Spleen (tissue), 11 donors: ENCODE data around the gene LEFTY2. TPM values are rescaled to one million over a fixed set of nuclear protein-coding genes. Genes with fewer than 3 reads are reported as not detected.

Experiments used
- DNase-seq: peaks from one replicate; pipeline ENCODE4 v3.0.0-alpha.2; 2020
- H3K27ac ChIP-seq, 8 donors: fragments of 200-600 bp; sonication (generic) in 7 of 8; 1 replicate in 4 of 8; 2 replicates in 4 of 8; pipeline versions ENCODE4 v1.5.0 to v1.8.0; 2016 to 2021; ENCODE audit warnings: inconsistent platforms in 4 of 8, mild to moderate bottlenecking in 4 of 8, moderate library complexity in 1 of 8
- H3K27me3 ChIP-seq, 7 donors: fragments of 200-600 bp; sonication (generic) in 6 of 7; replicated peaks in 1 of 7; 1 replicate in 4 of 7; 2 replicates in 3 of 7; pipeline versions ENCODE4 v1.5.0 to v1.8.0; 2016 to 2021; ENCODE audit warnings: inconsistent platforms in 3 of 7, mild to moderate bottlenecking in 1 of 7
- H3K36me3 ChIP-seq, 6 donors: fragments of 200-600 bp; sonication (generic) in 5 of 6; 1 replicate in 4 of 6; 2 replicates in 2 of 6; pipeline versions ENCODE4 v1.5.0 to v1.8.0; 2016 to 2021; ENCODE audit warnings: inconsistent platforms in 2 of 6
- H3K4me1 ChIP-seq, 6 donors: fragments of 200-600 bp; sonication (generic) in 5 of 6; 1 replicate in 3 of 6; 2 replicates in 3 of 6; pipeline versions ENCODE4 v1.5.0 to v1.8.0; 2016 to 2021; ENCODE audit warnings: inconsistent platforms in 3 of 6
- H3K4me3 ChIP-seq, 8 donors: fragments of 200-600 bp; sonication (generic) in 7 of 8; 1 replicate in 4 of 8; 2 replicates in 4 of 8; pipeline versions ENCODE4 v1.5.0 to v1.8.0; 2016 to 2021; ENCODE audit warnings: inconsistent platforms in 4 of 8, mild to moderate bottlenecking in 4 of 8, moderate library complexity in 2 of 8
- H3K9me3 ChIP-seq, 8 donors: fragments of 200-600 bp; sonication (generic) in 7 of 8; 1 replicate in 4 of 8; 2 replicates in 4 of 8; pipeline versions ENCODE4 v1.5.0 to v1.8.0; 2016 to 2021; ENCODE audit warnings: inconsistent platforms in 4 of 8
- CTCF ChIP-seq, 11 experiments: fragments of 200-600 bp in 7 of 11; fragments of 450-650 bp in 4 of 11; sonication (generic) in 4 of 11; IDR thresholded peaks in 8 of 11; conservative IDR thresholded peaks in 3 of 11; 1 replicate in 7 of 11; 2 replicates in 4 of 11; pipeline versions ENCODE4 v1.4.0 to v1.8.0; 2016 to 2021; ENCODE audit warnings: antibody characterized with exemption in 11 of 11, inconsistent platforms in 4 of 11, mild to moderate bottlenecking in 1 of 11
- POLR2A ChIP-seq, 3 donors: fragments of 450-650 bp; IDR thresholded peaks; one replicate each; pipeline ENCODE4 v1.5.1; 2017; ENCODE audit warnings: antibody characterized with exemption in 3 of 3, mild to moderate bottlenecking in 1 of 3
- POLR2AphosphoS5 ChIP-seq, 3 donors: sonication (generic); formaldehyde crosslinking; IDR thresholded peaks; one replicate each; pipeline ENCODE4 v1.5.1; 2017; ENCODE audit warnings: antibody characterized with exemption in 3 of 3
- WGBS, 5 donors: extraction: QIAGEN DNeasy Blood & Tissue Kit in 3 of 5; methylation state at CpG; one replicate each; pipeline versions ENCODE4 v1.1.5 to v1.1.7; 2013 to 2018; 5-methylcytosine and 5-hydroxymethylcytosine counted together
- intact Hi-C: fragments of 100-400 bp; cut with DNase I; formaldehyde crosslinking; loops from one replicate; pipeline ENCODE4 v1.15.0; 2023; ENCODE audit warnings: low total_unique reads
- polyA plus RNA-seq, 3 donors: library from polyadenylated mRNA; stranded (reverse); fragments of 200-250 nt; gene quantifications; one replicate each; pipeline ENCODE4 v1.2.1, GENCODE V29; 2013
- total RNA-seq, 7 donors: library from RNA; depleted of rRNA in 3 of 7; stranded (reverse); fragments of >200 nt in 3 of 7; fragmentation: NEBNext Ultra II Directional in 4 of 7; extraction: Animal tissue kit (Norgen Biotek cat#: 25700) in 4 of 7; gene quantifications; one replicate each; pipeline versions ENCODE4 v1.1.0 to v1.2.1, GENCODE V29; 2016 to 2021
- donor health status: healthy with polysubstance abuse.
- donor health status: DM: no; HTN: no; CAD: no; lungs with moderate emphysema.
- donor health status: DM: no; HTN: no; CAD: no.
- donor health status: Bipolar disorder and iron deficiency.
- donor health status: healthy.
- donor health status: DM: no; HTN: no; CAD: no.
- donor health status: DM: yes; HTN: yes; CAD: no.

LEFTY2 gene
- total and polyA plus RNA-seq, 10 donors, result 0.06 to 0.65 (median 0.36) TPM; not detected in 4

GRCh38 chr1:225917101-225917500 is 23.9 kb downstream of the LEFTY2 start:
- H3K4me1 ChIP-seq, result peaks cover 0 to 32% (median 20%) of the 10 kb centered on the region in 6 donors
- no peak overlapping the region for H3K27ac ChIP-seq
- peaks cover 0 to 93% (median 41%) of the 10 kb centered on the region in 6 donors for H3K36me3 ChIP-seq
- no peak for DNase-seq
- intact Hi-C loops, result no loop called here
- WGBS, 5 donors, result 87 to 98% (median 92%) methylated on average over 3 of the region's 3 CpGs
- TF ChIP-seq CTCF (IDR thresholded peaks at IDR 0.05 in 8 of 11, conservative IDR thresholded peaks at IDR 0.05 in 3 of 11) (no peak), POLR2A (IDR thresholded peaks at IDR 0.05) (no peak), POLR2AphosphoS5 (IDR thresholded peaks at IDR 0.05) (no peak)
- no peak overlapping the region for H3K4me3 ChIP-seq
- H3K27me3 ChIP-seq, result no peaks in the 10 kb centered on the region
- no peaks in the 10 kb centered on the region for H3K9me3 ChIP-seq

- no peak for TF ChIP-seq CTCF (IDR thresholded peaks at IDR 0.05 in 8 of 11, conservative IDR thresholded peaks at IDR 0.05 in 3 of 11)
- TF ChIP-seq POLR2AphosphoS5 (IDR thresholded peaks at IDR 0.05), result no peak
- TF ChIP-seq POLR2A (IDR thresholded peaks at IDR 0.05), result no peak
- WGBS, 5 donors, result 81 to 98% (median 96%) methylated on average over 6 to 7 of the region's 7 CpGs
- peaks cover 0 to 77% (median 31%) of the 10 kb centered on the region in 6 donors for H3K36me3 ChIP-seq
- no peak for DNase-seq
- no peaks in the 10 kb centered on the region for H3K9me3 ChIP-seq
- no peak overlapping the region for H3K27ac ChIP-seq
- intact Hi-C loops, result no loop called here
- H3K4me1 ChIP-seq, result peaks cover 1 to 31% (median 24%) of the 10 kb centered on the region in 6 donors
- no peaks in the 10 kb centered on the region for H3K27me3 ChIP-seq
- H3K4me3 ChIP-seq, result no peak overlapping the region
These were observed 25.5 kb downstream of the LEFTY2 start for GRCh38 chr1:225915538-225915991.

- no peak overlapping the region for H3K4me3 ChIP-seq
- no peaks in the 10 kb centered on the region for H3K27me3 ChIP-seq
- intact Hi-C loops, result loop anchor here (5.0 kb wide), 1 partner anchor 138 kb away; the partner anchor contains the start of gene SRP9
- no peak overlapping the region for H3K27ac ChIP-seq
- 93 to 97% (median 96%) methylated on average over 6 of the region's 6 CpGs for WGBS, 5 donors
- H3K9me3 ChIP-seq, result no peaks in the 10 kb centered on the region
- TF ChIP-seq POLR2AphosphoS5 (IDR thresholded peaks at IDR 0.05), result no peak
- TF ChIP-seq POLR2A (IDR thresholded peaks at IDR 0.05), result no peak
- TF ChIP-seq CTCF (IDR thresholded peaks at IDR 0.05 in 8 of 11, conservative IDR thresholded peaks at IDR 0.05 in 3 of 11), result no peak
- H3K36me3 ChIP-seq, result peaks cover 0 to 71% (median 25%) of the 10 kb centered on the region in 6 donors
- no peak for DNase-seq
- peaks cover 0 to 31% (median 21%) of the 10 kb centered on the region in 6 donors for H3K4me1 ChIP-seq
These were observed 26.1 kb downstream of the LEFTY2 start for GRCh38 chr1:225914947-225915346.

- no peak overlapping the region for H3K27ac ChIP-seq
- H3K4me1 ChIP-seq, result peaks cover 0 to 31% (median 17%) of the 10 kb centered on the region in 6 donors
- intact Hi-C loops, result loop anchor here (5.0 kb wide), 1 partner anchor 137 kb away; the partner anchor contains the start of gene SRP9
- no peak for TF ChIP-seq POLR2A (IDR thresholded peaks at IDR 0.05)
- no peak for TF ChIP-seq POLR2AphosphoS5 (IDR thresholded peaks at IDR 0.05)
- no peak for TF ChIP-seq CTCF (IDR thresholded peaks at IDR 0.05 in 8 of 11, conservative IDR thresholded peaks at IDR 0.05 in 3 of 11)
- H3K27me3 ChIP-seq, result no peaks in the 10 kb centered on the region
- WGBS, 5 donors, result 82 to 93% (median 88%) methylated on average over 6 of the region's 6 CpGs
- peaks cover 0 to 65% (median 22%) of the 10 kb centered on the region in 6 donors for H3K36me3 ChIP-seq
- no peak for DNase-seq
- H3K4me3 ChIP-seq, result no peak overlapping the region
- no peaks in the 10 kb centered on the region for H3K9me3 ChIP-seq
These were observed 26.6 kb downstream of the LEFTY2 start for GRCh38 chr1:225914391-225914790.
